HG02885 (cell line): Measurements from ENCODE around the gene TGOLN2.
"Not testable (repeated sequence)": the region's sequence is repeated elsewhere in the genome, so short reads cannot be mapped to it uniquely, and the experiment has no call there.

Experiments used
- ATAC-seq: cut with Tn5 transposase; IDR thresholded peaks from one replicate; pipeline ENCODE4 v1.9.1; 2021; ENCODE audit warnings: mild to moderate bottlenecking; ENCODE audit not compliant: unreplicated experiment, poor library complexity

TGOLN2 gene

DNA sequence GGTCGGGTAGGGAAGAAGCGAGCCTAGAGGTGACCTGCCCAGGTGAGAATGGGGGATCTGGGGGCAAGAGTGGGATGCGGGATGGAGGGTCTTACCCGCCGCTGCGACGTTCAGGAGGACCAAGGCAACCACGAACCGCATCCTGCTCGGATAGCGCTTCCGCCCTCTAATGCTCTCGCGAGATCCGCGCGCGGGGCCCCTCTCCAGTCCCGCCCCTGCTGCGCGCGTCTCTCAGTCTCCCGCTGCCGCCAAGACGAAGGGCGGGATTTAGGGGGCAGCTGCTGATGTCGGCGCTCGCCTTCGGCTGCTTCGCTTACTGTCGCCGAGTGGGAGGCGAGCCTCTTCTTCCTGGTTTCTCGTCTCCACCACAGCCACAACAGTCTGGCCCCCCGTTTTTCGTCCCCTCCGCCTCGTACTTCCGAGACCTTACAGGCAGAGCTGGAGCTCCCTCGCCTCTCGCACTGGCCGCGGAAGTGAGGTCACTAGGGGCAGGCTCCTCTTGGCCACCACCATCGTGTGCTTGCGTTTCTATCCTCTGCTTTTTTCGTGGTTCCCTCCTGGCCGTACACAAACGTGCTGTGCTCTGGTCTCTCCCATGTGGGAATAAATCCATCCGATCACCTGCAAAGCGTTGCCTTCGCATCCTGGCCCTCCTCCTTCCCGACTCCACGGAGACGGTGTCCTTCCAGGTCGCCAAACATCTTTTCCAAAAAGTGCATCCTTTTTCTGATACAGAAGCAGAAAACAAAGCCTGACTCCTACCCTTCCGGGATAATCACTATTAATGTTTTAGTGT is at the start of gene TGOLN2:
TGOLN2 (minus strand) TSS at position 168 of the 796 bp plus-strand sequence; CDS start at position 141, 27 bp downstream.
- ATAC-seq = peak; percentile 80

GRCh38 chr2:85377083-85377482 is 49.3 kb upstream of the TGOLN2 start:
- no peak for ATAC-seq

GRCh38 chr2:85376291-85377065 is 48.7 kb upstream of the TGOLN2 start:
- ATAC-seq = no peak

DNA sequence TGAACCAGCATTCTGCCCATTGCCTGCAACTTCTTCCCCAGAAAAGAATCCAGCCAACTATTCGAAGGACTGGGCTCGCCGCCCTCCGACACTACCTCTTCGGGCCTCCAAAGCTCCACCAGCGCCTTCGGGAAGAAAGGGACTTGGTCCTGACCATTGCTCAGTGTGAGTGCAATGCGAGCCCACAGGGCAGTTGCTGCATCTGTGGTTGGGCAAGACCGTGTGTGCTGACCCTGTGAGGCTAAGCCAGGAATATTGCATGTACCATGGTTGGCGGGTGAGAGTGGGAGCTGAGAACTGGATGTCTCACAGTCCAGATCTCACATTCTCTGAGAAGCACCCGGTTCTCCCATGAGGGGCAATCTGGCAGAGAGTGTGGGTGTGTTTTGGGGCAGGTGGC is 43.3 kb upstream of the TGOLN2 start:
- ATAC-seq = no peak

GRCh38 chr2:85369500-85369899 is 41.7 kb upstream of the TGOLN2 start:
- ATAC-seq = no peak

GRCh38 chr2:85368921-85369320 is 41.1 kb upstream of the TGOLN2 start:
- ATAC-seq = no peak

- no peak for ATAC-seq
Observed at GRCh38 chr2:85367180-85367579, 39.4 kb upstream of the TGOLN2 start.

GRCh38 chr2:85362653-85363387 is 35.0 kb upstream of the TGOLN2 start:
- ATAC-seq = not testable (repeated sequence)

GRCh38 chr2:85357736-85358135 is 29.9 kb upstream of the TGOLN2 start:
- no peak for ATAC-seq

GRCh38 chr2:85356186-85356585 is 28.4 kb upstream of the TGOLN2 start:
- no peak for ATAC-seq

- ATAC-seq = no peak
Observed at GRCh38 chr2:85355521-85355920, 27.7 kb upstream of the TGOLN2 start.

- no peak for ATAC-seq
Observed at GRCh38 chr2:85355073-85355410, 27.3 kb upstream of the TGOLN2 start.

DNA sequence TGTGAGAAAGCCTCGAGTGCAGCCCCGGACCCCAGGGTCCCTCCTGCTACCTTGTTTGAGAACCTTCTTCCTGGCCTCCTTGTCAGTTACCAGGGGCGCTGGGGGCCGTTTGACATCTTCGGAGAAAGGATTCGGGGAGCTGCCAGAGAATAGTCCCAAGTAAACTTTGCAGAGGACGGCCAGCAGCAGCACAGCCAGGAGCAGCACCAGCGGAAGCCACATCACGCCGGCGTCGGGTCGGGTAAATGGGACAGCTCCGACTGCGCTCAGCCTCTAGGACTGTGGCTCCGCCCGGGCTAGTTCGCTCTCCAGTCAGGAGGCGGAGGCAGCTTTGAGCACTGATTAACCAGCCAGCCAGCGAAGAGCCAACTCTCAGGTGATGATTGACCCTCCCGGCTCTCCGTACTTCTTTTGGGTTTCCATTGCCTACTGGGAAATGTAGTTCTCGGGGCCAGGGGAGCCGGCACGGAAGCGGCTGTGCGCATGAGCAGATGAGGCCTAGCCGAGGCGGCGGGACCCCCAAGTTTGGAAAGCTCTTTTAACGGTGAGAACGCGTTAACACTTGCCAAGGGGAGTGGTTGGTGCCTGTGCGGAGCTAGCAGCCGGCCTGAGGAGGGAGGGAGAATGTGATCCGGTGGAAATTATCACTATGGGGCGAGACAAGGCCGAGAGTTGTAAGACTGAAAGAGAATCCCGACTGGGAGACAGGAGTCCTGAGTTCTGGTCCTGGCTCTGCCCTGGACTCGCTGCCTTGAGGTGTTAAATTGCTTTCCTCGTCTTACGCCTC is 26.7 kb upstream of the TGOLN2 start, which contains the start of the genes ELMOD3 and RETSAT:
ELMOD3 (plus strand) TSS at position 484 of the 787 bp plus-strand sequence. CDS start 2,430 bp downstream, outside the sequence.
RETSAT (minus strand) TSS at position 243 of the 787 bp plus-strand sequence; CDS start at position 222, 21 bp downstream.
- peak; percentile 98 for ATAC-seq

DNA sequence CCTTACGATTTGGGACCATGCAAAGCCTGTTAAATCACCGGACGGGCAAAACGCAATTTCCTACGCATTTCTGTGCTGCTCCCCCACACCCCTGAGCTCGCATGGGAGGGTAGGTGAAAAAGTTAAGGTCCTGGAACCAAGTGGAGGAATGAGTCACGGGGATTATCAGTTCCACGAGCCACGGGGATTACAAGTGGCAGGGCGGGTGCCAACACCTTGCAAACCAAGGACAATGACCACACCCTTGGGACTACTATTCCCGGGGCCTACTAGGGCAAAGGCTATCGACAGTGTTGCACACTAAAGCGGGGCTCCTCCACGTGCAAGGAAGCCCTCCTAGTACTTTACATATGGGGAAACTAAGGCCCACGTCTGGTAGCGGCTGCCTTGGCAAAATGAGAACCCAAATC is 26.1 kb upstream of the TGOLN2 start:
- peak; percentile 12 for ATAC-seq

DNA sequence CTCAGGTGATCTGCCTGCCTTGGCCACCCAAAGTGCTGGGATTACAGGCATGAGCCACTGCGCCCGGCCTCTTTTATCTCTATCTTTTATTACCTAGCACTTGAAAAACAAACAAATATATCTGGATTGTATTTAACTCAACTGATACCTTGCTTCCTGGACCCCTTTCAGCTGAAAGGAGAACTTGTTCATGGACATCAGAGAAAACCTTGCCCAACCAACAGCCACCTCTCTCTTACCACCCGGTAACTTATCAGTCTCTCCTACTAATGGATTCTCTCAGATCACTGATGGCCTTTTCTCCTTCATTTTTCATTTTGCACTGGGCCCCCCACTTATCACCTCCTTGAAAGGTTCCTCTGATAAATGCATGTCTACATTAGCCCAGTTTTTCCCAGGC is 19.8 kb upstream of the TGOLN2 start:
- no peak for ATAC-seq

DNA sequence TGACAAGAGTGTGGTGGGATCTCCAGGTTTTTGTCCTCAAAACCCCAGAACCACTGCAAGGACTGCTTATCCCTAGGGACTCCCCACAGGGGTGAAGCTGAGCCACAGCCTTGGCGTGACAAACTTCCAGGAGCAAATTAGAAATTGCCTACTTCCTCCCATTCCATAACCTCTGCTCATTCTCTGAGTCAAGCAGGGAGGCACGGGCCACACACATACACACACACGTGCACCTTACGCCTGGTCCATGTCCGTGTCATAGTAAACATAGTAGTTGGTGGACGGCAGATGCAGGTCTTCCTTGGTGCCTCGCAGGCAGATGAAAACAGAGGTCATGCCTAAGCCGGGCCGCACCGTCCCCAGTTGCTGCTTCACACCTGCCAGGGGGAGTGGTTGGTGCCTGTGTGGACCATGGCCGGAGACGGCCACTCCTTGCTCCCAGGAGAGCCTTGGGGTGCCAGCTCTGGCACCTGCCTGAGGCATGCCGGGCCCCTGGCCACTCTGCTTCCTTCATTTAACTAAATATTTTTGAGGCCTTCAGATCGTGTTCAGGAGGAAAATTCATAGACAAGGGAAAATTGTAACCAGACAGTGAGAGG is 16.7 kb upstream of the TGOLN2 start:
- no peak for ATAC-seq

- not testable (repeated sequence) for ATAC-seq
Observed at GRCh38 chr2:85343207-85343895, 15.6 kb upstream of the TGOLN2 start.

GRCh38 chr2:85342156-85342555 is 14.4 kb upstream of the TGOLN2 start:
- no peak for ATAC-seq
